ENCODE data around the gene CPT2.
"Not testable (repeated sequence)": the region's sequence is repeated elsewhere in the genome, so short reads cannot be mapped to it uniquely, and the experiment has no call there.

CPT2 gene

GRCh38 chr1:53182111-53182593 is 14.5 kb upstream of the CPT2 start:
- peak; percentile 55 to 68 for DNase-seq (ENCODE audit: low read depth in 2 of 2, low spot score in 1 of 2)

- no peak for DNase-seq (ENCODE audit: low read depth in 2 of 2, low spot score in 1 of 2)
Observed at GRCh38 chr1:53182716-53183094, 13.9 kb upstream of the CPT2 start.

GRCh38 chr1:53183095-53183990 is 13.3 kb upstream of the CPT2 start:
- no peak for DNase-seq (ENCODE audit: low read depth in 2 of 2, low spot score in 1 of 2)

DNA sequence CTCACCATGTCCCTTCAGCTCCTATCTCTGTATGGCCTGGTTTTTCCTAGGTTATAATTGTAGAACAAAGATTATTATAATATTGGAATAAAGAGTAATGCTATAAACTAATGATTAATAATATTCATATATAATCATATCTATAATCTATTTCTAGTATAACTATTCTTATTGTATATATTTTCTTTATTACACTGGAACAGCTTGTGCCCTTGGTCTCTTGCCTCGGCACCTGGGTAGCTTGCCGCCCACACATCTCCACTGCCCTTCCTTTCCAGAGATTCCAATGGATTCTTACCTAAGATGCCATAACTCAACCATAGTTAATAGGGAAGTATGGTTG is 10.7 kb upstream of the CPT2 start:
- DNase-seq (ENCODE audit: low read depth in 2 of 2, low spot score in 1 of 2): not testable (repeated sequence)

- DNase-seq (ENCODE audit: low read depth in 2 of 2, low spot score in 1 of 2): no peak
Observed at GRCh38 chr1:53186533-53186932, 10.1 kb upstream of the CPT2 start.

DNA sequence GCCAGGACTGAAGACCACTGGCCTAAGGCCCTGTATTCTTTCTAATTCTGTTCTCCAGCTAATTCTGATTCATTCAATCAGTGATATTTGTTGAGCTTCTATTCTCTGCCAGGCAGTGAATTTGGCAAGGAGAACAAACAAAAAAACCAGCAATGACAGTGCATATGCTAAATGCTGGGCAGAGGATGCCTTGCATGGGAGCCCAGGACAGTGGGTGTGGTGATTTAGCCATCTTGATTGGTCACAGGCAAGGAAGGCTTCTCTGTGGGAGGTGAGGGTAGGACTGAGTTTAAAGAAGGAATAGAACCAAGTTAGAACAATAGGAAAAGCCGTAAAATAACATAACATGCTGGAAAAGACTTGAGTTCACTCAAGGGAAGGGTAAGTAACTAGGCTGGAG is 9.2 kb upstream of the CPT2 start:
- DNase-seq (ENCODE audit: low read depth in 2 of 2, low spot score in 1 of 2): no peak

DNA sequence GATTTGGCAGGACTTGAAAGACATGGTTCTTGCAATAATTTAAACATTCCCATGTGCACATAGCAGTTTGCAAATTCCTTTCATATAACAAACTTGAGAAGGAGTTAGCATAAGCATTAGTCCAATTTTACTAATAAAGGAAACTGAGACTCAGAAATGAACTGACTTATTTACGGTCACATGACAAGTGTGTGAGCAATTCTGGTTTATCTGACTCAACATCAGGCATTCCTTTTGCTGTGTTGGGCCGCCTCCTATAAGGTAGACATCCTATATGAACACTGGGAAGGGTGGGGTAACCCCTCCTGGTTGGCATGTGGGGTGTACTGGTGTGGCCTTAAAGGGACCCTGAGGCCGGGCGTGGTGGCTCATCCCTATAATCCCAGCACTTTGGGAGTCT is 8.5 kb upstream of the CPT2 start:
- no peak for DNase-seq (ENCODE audit: low read depth in 2 of 2, low spot score in 1 of 2)

GRCh38 chr1:53189061-53189460 is 7.6 kb upstream of the CPT2 start:
- no peak for DNase-seq (ENCODE audit: low read depth in 2 of 2, low spot score in 1 of 2)

GRCh38 chr1:53190210-53190611 is 6.4 kb upstream of the CPT2 start:
- no peak for DNase-seq (ENCODE audit: low read depth in 2 of 2, low spot score in 1 of 2)

- DNase-seq (ENCODE audit: low read depth in 2 of 2, low spot score in 1 of 2): no peak
Observed at GRCh38 chr1:53195246-53196016, 1.2 kb upstream of the CPT2 start.

- DNase-seq (ENCODE audit: low read depth in 2 of 2, low spot score in 1 of 2): no peak
Observed at GRCh38 chr1:53196017-53196484, 573 bp upstream of the CPT2 start.

DNA sequence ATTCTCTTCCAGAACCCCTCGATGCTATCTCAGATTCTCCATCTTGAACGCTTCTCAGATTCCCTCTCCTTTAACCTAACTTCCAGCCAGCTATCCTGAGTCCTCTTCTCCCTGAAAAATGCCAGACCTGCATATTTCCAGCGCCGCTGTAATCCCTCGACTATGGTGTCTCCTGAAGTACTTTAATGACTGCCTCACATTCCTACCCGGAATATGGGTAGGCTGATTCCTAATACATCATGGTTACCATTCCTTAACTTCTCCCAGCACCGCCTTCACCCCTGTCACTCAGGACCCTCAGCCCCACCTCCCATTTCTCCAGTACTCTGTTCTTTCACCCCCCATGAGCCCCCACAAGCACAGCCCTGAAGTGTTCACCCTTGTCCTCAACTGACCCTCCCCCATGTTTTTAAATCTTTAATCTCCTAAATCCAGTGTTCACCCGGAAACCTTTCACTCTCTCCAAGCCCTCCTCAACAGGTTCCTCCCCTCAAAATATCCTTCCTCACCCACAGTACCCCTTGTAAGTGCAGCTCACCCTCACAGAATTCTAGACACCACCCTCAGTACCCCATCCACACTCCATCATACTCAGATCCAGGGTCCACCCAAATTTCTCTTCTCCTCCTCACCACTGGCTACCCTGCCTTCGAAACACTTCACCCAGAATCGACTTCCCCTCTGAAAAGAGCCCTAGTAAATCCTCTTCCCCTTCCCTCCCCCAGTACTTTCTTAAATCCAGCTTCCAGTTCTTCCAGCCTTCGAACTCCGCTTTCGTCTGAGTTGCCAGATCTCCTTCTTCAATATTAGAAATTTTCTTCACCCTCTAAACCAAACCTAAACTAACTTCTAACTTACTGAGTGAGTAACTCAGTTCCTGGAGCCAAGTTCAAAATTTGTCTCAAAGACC is 922 bp downstream of the CPT2 start:
- no peak for DNase-seq (ENCODE audit: low read depth in 2 of 2, low spot score in 1 of 2)

DNA sequence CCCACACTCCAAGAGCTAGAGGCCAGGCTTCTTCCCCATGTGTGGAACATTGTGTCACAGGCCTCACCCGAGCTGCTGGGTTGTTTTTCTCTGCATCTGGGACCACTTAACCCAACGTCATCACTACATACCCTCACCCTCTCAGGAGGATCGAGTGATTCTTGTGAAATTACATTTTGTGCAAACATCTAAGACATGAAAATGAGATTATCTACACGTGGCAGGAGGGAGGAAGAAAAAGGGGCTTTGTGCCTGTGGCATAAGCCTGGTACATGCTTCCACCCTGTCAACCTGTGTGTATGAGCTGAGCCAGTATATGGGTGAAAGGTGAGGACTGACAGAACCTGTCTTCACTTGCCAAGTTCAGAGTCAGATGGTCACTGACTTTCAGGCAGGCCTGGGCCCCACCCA is 1.6 kb downstream of the CPT2 start:
- no peak for DNase-seq (ENCODE audit: low read depth in 2 of 2, low spot score in 1 of 2)

- no peak for DNase-seq (ENCODE audit: low read depth in 2 of 2, low spot score in 1 of 2)
Observed at GRCh38 chr1:53203466-53203865, 6.8 kb downstream of the CPT2 start.

DNA sequence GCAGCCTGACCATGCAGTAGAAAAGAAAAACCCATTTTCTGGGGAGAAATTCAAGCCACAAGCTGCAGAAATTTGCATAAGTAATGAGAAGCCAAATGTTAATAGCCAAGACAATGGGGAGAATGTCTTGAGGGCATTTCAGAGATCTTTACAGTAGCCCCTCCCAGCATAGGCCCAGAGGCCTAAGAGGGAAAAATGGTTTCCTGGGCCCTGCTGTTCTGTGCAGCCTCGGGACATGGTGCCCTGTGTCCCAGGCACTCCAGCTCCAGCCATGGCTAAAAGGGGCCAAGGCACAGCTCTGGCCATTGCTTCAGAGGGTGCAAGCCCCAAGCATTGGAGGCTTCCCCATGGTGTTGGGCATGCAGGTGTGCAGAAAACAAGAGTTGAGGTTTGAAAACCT is 8.9 kb downstream of the CPT2 start:
- not testable (repeated sequence) for DNase-seq (ENCODE audit: low read depth in 2 of 2, low spot score in 1 of 2)

DNA sequence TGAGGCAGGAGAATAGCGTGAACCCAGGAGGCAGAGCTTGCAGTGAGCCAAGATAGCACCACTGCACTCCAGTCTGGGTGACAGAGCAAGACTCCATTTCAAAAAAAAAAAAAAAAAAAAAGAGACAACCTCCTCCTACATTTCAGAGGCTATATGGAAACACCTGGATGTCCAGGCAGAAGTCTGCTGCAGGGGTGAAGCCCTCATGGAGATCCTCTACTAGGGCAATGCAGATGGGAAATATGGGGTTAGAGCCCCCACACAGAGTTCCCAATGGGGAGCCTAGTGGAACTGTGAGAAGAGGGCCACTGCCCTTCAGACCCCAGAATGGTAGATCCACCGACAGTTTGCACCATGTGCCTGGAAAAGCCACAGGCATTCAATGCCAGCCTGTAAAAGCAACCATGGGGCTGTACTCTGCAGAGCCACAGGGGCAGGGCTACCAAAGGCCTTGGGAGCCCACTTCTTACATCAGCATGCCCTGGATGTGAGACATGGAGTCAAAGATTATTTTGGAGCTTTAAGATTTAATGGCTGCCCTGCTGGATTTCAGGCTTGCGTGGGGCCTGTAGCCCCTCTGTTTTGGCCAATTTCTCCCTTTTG is 9.6 kb downstream of the CPT2 start:
- not testable (repeated sequence) for DNase-seq (ENCODE audit: low read depth in 2 of 2, low spot score in 1 of 2)

GRCh38 chr1:53206735-53207379 is 10.2 kb downstream of the CPT2 start:
- DNase-seq (ENCODE audit: low read depth in 2 of 2, low spot score in 1 of 2): no peak

- DNase-seq (ENCODE audit: low read depth in 2 of 2, low spot score in 1 of 2): no peak
Observed at GRCh38 chr1:53207726-53208125, 11.1 kb downstream of the CPT2 start.

DNA sequence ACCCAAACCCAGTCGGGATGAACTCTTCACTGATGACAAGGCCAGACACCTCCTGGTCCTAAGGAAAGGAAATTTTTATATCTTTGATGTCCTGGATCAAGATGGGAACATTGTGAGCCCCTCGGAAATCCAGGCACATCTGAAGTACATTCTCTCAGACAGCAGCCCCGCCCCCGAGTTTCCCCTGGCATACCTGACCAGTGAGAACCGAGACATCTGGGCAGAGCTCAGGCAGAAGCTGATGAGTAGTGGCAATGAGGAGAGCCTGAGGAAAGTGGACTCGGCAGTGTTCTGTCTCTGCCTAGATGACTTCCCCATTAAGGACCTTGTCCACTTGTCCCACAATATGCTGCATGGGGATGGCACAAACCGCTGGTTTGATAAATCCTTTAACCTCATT is 13.7 kb downstream of the CPT2 start:
- no peak for DNase-seq (ENCODE audit: low read depth in 2 of 2, low spot score in 1 of 2)

DNA sequence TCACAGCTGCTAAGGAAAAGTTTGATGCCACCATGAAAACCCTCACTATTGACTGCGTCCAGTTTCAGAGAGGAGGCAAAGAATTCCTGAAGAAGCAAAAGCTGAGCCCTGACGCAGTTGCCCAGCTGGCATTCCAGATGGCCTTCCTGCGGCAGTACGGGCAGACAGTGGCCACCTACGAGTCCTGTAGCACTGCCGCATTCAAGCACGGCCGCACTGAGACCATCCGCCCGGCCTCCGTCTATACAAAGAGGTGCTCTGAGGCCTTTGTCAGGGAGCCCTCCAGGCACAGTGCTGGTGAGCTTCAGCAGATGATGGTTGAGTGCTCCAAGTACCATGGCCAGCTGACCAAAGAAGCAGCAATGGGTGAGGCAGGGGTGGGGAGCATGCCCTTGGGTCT is 14.3 kb downstream of the CPT2 start:
- DNase-seq (ENCODE audit: low read depth in 2 of 2, low spot score in 1 of 2): no peak
